HG02588 (cell line): ENCODE measurements around the gene VEPH1.

ENCODE experiments used
- ATAC-seq: cut with Tn5 transposase; IDR thresholded peaks from one replicate; pipeline ENCODE4 v1.9.1; 2021; ENCODE audit warnings: mild to moderate bottlenecking, moderate library complexity; ENCODE audit not compliant: unreplicated experiment

VEPH1 gene

GRCh38 chr3:157275832-157276231 lies 227.4 kb downstream of the VEPH1 start:
- no peak for ATAC-seq

GRCh38 chr3:157274644-157275137 lies 228.5 kb downstream of the VEPH1 start:
- no peak for ATAC-seq

- ATAC-seq: no peak
These were observed 231.8 kb downstream of the VEPH1 start for GRCh38 chr3:157271283-157271882.

DNA sequence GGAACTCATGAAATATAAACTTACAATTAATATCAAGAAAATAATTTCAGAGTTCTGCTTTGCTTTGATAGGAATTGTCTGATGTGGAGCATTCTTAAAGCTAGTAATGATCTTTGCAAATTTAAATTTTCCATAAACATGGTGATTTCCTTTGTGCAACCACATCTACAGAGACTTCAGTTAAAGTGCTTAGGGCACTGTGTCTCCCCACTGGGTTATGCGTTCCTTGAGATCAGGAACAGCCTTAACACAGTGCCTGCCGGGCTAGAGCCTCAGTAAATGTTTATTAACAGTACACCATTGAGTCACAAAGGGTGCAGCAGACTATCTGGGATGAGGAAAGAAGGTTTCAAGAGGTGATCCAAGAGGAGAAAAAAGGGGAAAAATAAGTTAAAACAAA lies 235.2 kb downstream of the VEPH1 start:
- no peak for ATAC-seq

- ATAC-seq: no peak
These were observed 237.3 kb downstream of the VEPH1 start for GRCh38 chr3:157265931-157266330.

DNA sequence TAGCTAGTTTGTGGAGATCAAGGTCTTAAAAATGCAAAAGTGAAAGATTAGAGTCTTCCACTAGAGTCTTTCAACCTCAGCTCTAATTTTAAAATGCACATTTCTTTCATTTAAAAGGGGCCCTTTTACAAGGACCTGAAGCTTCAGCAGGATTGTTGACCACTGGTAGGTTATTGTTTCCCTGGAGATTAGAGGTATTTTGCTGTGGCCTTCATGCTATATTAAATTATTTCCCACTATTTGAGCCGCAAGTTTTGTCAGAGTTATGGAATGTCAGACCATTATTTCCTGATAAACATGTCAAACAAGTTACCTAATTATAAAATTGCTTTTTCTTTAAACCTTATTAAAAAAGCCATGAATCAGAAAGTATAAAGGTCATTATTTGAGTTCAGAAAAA lies 240.2 kb downstream of the VEPH1 start:
- no peak for ATAC-seq

DNA sequence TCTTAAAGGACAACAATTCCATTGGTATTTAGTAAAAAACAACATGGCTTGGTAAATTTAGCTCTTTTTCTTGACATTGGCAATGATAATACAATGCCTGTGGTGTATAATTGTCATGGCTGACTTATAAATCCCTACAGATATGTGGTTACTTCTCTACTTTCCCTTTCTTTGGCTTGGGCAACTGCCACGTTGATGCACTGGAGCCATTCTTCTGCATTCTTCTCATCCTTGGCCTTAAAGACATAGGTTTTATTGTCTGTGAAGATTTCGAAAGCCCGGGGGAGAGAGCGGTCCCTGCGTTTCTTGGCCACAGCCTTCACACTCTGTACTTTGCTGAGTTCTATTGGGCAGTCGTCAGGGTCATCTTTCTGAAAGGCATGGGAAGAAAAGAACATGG lies 242.2 kb downstream of the VEPH1 start:
- no peak for ATAC-seq

DNA sequence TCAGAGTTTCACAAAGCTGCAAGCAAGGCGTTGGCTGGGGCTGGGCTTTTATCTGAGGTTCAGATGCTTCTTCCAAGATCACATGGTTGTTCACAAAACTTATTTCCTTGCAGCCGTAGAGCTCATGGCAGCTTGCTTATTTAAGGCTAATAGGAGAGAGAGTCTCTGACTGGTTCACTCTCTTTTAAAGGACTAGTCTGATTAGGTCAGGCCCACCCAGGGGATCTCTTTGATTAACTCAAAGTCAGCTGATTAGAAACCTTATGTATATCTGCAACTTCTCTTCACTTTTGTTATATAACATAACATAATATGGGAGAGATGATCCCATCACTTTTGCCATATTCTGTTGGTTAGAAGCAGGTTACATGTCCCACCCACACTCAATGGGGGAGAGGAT lies 243.4 kb downstream of the VEPH1 start:
- no peak for ATAC-seq

GRCh38 chr3:157257101-157257500 lies 246.1 kb downstream of the VEPH1 start:
- no peak for ATAC-seq

DNA sequence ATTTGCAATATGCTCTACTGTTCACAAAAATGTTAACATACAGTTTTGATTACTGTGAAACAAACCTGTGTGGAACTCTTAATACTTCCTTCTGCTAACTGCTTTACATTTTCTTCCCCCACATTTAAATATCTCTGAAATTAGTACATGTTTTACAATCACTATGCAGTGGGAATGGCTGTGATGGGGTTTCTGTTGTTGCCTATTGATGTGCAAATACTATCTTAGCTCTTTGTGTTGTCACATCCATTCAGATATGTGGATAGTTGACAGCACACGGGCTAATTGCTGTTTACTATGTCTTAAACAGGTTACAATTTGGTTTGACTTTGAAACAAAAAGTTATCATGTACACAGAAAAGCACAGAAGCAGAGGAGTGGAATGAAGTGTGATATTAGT lies 247.4 kb downstream of the VEPH1 start:
- ATAC-seq: no peak

GRCh38 chr3:157251685-157252084 lies 251.5 kb downstream of the VEPH1 start:
- ATAC-seq: no peak

DNA sequence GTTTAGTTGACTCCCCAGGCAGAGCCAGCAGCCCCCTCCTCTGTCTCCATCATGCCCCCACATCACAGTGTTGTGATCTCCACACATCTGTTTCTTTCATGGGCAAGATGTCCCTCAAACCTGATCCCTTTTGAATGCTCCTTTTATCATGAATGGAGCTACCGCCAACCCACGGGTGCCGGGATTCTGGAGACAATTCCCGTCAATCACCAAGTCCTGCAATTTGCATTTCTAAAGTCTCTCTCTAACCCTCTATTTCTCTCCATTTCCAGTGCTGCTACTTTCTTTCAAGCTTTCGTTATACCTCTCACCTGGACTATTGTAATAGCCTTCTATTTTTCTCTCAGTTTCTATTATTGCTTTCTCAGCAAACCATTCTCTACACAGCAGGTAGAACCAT lies 253.6 kb downstream of the VEPH1 start:
- no peak for ATAC-seq

DNA sequence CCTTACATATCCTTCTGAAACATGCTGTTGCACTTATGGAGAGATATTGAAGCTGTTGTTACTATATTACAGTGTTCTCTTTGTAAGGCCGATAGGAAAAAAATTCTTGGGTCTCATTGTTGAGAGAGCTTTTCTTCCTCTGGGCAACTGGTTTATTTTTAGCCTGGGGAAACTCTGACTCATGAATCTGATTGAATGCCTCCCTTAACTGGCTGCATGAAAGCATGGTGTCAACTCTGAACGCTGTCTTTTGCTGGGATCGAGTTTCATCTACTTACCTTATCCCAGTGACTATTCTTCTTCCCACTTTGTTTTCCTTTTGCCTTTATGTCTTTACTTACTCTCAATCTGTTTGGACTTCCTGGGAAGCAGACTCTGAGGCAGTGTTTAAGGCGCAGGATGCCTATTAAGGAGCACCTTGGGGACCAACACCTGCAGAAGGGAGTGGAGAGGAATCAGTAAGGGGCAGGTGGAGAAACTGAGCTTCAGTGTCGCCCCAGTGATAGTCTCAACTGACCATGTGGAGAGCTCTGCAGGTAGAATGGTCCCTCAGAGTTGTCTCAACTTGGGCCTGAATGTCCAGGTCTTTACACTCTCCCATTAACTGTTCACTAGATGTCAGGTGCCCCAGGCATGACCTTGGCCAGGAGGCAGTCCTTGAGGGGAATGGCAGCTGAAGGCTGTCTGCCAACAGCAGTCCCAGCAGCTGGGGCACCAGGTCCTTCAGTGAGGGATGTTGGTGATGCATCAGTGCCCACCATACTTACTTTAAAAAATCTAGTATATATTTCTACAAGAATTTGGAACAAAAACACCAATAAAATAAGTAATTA lies 254.4 kb downstream of the VEPH1 start:
- no peak for ATAC-seq

- no peak for ATAC-seq
These were observed 255.8 kb downstream of the VEPH1 start for GRCh38 chr3:157247391-157247790.

GRCh38 chr3:157242836-157243235 lies 260.4 kb downstream of the VEPH1 start:
- no peak for ATAC-seq

GRCh38 chr3:157241599-157241998 lies 261.6 kb downstream of the VEPH1 start:
- ATAC-seq: no peak

DNA sequence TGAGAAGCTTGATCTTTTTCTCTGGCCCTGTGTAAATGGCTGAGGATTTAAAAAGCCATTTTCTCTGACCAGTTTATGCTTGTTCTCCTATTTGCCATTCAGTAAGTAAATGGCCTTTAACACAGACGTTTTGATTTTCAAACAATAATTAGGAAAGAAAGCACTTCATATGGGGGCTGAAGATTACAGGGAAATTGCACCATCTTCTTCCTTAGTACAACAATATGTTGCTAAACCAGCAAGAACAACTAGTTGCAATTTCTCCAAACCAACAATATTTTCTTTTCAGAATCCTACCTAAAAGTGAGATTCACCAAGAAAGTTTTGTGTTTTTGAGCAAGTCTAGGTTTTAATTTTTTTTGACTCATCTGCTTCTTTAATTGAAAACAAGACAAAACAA lies 262.8 kb downstream of the VEPH1 start:
- ATAC-seq: no peak

DNA sequence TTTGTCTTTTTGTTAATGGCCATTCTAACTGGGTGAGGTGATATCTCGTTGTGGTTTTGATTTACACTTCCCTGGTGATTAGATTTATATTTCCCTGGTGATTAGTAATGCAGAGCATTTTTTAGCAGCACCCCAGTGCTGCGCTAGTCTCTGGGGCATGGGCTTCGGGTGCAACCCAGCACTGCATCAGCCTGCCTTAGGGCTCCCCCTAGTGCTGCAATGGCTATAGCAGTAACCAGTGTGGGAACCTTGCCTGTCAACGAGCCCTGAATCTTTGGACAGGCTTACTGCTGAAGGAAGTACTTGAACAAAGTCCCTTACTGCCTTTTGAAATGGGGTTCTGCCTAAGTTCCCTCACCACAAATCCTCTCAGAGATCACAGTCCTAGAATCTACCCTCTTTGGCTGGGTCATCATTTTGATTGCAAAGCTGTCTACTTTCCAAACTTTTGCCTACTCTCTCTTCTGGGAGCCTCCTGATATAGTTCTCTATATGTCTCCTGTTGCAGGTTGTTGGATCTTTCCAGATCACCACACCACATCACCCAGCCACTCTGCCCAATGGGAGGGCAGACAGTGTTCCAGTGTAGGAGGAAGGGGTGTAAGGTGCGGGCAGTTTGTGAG lies 264.0 kb downstream of the VEPH1 start:
- ATAC-seq: peak; percentile 100

- ATAC-seq: no peak
These were observed 264.8 kb downstream of the VEPH1 start for GRCh38 chr3:157238457-157238856.

DNA sequence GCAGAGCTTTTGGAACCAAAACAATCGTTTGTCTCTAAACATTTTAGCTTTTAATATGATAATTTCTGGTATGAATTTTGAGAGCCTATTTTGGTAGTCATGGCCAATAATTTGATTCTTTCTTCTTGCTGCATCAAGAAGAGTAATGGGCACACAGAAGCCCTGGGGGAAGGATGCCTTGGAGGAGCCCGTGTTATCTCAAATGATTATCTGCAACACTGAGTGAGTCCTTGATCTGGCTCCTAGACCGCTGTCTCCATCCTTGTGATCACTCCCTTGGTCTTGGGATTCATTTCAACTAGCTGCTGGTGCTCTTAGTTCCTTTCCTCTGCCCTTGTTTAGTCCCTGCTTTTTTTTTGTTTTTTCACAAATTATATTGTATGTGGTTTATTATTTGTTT lies 265.3 kb downstream of the VEPH1 start:
- ATAC-seq: no peak

DNA sequence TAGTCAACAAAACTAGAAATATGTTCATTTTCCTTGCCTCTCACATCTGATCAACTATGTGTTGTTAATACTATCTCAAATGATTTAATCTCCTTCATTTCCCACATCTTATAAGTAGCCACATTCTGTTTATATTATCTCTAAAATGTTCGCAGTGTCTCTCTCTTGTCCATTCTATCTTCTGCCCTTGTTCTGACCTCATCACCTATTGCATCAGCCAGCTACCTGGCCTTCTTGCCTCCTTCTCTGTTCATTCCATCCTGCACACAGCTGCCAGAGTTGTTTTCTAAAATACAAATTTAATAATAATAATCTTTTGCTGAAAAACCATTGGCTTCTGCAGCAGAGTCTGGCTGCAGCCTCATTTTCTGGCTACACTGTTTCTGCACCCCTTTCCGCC lies 267.9 kb downstream of the VEPH1 start:
- no peak for ATAC-seq

DNA sequence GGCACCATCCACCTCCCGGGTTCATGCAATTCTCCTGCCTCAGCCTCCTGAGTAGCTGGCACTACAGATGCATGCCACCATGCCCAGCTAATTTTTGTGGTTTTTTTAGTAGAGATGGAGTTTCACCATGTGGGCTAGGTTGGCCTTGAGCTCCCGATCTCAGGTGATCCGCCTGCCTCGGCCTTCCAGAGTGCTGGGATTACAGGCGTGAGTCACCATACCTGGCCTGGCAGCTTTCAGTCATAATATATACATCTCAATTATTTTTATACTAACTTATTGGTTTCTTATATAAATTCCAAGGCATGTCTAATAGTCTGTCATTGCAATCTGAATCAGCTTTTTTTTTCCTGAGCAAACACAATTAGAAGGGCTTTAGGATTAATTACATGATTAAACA lies 269.3 kb downstream of the VEPH1 start:
- no peak for ATAC-seq
